CD4-positive, alpha-beta T cell treated with Interleukin-2 at 100 ng/mL for 4 hours (primary cell): ENCODE data around the gene CHRM1.

Experiments used
- DNase-seq: peaks from one replicate; pipeline ENCODE4 v3.0.0-alpha.2; 2020; ENCODE audit warnings: low spot score

CHRM1 gene

DNA sequence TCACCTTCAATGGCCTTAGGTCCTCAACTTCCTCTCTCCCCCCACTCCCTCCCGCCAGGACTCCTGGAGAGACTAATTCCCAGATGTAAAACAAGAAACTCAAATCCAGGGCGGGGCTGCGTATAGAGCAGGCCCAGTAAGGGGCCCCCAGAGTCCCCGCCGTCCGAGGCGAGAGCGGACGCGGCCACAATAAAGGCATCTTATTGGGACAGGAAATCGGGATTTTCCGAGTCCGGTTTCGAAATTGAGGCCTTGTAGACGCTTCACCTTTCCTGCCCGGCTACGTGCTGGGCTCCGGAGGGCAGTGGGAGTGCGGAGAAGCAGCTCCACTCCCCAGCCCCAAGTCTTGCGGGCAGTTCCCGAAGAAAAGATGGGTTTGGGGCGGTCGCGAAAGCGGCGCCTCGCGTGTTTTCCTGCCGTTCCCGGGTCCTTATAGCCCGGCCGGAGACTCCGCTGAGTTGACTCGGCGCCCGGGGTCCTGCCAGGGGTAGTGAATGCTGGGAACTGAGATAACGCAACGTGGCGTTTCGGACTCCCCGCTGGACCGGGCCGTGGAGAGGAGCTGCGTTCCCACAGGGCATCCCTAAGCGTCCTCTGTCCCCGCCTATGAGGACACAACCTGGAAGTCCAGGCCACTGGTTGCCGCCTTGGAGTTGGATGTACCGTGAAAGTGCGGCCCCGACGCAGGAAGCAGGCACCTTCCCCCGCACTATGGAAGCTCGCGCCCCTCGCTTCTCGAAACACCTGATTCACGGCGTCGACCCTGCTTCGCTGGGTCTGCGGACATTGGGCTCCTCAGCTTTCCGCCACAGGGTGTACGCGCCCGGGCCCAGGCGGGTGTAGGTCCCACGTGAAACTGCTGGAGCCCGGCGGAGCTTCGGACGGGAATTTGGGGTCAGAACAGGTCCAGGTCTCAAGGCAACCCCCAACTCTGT lies 4.8 kb upstream of the CHRM1 start:
- DNase-seq = no peak

DNA sequence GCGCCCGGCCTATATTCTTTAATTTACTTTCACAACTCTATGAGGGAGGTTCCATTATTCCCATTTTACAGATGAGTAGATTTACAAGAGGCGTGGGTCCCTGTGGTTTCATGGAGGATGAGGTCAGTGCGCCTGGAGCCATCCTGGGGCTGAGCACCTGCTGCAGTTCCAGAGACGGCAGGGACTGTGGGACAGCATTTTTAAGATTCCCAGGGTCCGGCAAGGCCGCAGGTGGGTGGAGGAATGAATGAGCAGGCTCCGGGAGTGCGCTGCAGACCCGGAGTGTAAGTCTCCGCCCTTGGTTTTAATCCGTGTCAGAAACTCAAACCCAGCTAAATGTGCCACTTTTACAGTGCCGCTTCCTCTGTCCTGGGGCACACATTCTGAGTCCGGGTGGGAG lies 4.1 kb upstream of the CHRM1 start:
- DNase-seq = no peak

DNA sequence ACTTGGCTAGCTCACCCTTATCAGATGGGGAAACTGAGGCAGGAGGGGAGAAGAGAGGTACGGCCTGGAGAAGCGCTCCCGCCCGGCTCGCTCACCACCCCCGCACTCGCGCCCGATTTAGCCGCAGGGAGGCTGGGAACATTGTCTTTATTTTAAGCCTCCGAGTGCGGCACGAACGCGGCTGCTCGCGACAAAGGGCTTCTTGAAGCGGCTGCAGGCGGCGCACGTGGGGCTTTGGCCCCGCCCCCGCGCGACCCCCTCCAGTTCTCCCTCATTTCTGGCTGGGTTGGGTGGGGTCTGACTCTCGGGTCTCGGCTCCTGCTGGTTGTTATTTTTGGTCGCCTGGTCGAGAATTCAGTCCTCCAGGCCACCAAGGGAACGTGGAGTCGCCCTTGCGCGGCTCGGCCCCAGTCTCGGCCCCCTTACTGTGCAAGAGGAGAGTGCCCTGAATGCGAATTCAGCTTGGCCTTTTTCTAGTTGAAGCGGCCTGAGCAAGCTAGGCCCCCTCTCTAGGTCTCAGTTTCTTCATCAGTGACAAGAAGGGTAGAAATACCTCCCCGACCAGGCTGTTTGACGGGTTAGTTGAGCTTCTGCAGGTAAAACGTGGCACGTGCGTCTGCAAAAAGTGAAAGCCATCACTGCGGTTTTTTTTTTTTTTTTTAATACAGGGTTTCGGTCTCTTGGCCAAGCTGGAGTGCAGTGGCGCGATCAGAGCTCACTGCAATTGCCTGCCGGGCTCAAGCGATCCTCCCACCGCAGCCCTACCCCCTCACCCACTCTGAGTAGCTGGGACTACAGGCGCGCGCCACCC lies 2.6 kb upstream of the CHRM1 start:
- no peak for DNase-seq

DNA sequence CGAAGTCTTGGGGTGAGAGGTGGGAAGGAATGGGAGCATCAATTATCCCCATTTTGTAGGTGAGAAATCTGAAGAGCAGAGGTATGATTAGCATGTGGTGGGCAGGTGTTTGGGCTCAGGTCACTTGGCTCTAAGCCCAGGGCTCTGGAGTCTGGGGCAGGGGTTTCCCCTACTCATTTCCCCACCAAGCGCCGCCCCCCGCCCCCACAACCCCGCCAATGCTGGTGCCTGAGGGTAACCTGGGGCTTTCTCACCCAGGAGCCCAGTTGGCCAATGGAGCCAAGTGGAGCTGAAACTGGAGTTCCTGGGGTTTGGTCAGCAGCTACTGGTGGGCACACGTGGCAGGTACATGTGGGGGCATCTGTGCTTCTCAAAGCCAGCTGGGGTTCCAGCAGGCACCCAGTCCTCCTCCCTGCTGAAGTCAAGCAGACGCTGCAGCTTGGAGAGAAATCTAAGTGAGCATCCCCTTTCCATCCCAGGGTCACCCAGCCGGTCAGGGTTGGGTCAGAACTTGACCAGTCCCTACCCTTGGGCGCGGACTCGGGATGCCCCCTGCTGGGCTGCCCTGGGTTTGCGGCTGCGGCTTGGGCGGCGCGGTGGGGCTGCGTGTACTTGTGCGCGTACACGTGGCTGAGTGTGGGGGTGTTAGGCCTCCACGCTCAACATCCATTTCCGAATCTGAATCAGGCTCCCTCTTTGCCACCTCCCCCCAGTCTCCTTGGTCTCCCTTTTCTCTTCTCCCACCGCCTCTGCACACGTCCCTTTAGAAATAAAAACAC lies 1.7 kb upstream of the CHRM1 start:
- DNase-seq = no peak

DNA sequence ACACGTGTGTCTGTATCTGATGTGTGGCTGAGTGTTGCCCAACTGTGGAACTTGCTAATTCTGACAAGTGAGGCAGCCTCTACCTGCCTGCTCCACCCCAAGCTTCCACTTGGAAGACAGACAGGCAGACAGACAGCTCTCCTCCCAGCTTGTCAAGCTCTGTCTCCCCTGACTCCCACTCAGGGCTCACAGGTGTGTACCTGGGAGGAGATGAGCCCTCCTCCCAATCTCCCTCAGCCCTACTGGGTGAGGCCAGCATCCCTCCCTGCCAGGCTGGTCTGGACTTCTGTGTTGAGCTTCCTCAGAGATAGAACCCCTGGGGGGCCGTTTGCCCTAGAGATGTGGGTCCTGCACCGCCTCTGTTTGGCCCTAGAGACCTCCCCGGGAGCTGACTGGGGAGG lies 1.0 kb upstream of the CHRM1 start:
- DNase-seq = no peak

DNA sequence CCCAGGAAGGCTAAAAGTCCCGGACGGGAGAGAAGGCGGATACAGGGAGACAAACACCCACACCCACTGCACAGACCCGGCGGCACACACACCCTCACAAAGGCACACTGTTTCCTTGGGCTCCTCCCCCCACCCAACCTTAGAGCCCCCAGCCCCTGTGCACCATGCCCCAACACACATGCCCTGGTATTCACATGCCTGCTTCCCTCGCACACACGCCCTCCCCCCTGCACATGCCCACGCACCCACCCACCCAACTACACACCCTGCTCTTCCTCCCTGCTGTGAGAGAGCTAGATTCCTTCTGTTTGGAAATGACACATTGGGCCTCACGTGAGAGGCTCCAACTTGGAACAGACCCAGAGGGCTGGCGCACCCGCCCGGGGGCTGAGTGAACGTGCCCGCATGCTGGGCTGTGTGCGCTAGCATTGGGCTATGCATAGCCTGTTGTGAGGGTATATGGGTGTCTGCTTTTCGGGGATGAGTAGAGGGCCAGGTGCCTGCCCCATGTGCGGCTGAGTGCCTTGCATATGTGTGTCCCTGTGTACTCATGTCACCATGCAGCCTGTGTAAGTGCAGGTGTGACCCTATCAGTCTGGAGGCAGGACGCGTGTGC lies 518 bp upstream of the CHRM1 start:
- DNase-seq = no peak

DNA sequence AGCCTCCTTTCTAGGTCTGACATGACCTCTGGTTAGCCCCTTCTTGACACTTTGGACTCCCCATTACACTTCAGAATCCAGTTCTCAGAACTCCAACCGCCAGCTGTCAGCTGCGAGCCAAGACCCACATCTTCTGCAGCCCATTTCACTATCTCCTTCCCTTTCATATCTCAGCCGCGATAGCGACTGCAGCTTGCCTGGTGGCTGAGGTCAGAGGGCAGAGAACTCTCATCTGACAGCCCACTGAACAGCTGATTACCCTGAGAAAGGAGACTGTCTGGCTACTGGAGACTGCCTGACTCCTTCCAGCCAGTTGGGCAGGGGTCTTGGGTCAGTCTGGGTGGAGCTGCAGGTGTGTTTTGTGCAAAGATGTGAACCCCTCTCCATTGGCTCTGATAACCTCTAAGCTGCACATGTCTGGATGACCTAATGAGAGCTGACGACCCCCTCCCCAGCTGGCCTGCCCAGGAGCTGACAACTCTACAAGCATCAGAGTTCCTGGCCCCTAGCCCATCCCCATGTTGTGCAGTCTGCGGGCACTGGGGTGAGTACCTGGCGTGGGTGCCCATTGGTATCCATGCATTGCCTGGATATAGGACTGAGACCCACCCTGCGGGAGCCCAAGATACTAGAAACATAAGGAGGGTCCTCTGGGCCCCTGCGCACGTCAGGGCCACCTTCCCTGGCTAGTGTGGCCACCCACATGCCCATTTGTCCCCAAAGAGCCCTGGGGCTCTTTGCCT lies 1.1 kb downstream of the CHRM1 start:
- no peak for DNase-seq

DNA sequence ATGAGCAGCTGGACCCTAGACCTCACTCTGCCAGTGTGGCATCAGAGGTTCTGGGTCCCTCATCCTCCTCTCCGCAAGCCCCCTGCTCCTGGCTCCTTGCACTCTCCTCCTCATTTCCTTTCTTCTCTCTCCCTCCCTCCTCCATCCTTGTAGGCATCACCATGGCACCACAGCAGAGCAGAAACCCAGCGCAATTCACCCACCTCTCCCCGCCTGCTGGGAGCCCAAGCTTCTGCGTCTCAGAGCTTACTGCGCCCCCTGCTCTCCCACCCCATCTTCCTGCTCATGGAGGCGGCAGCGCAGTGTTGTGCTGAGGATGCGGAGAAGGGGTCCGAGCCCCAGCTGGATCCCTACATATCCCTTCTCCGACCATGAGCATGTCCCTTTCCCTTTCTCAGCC lies 1.7 kb downstream of the CHRM1 start:
- DNase-seq = no peak

DNA sequence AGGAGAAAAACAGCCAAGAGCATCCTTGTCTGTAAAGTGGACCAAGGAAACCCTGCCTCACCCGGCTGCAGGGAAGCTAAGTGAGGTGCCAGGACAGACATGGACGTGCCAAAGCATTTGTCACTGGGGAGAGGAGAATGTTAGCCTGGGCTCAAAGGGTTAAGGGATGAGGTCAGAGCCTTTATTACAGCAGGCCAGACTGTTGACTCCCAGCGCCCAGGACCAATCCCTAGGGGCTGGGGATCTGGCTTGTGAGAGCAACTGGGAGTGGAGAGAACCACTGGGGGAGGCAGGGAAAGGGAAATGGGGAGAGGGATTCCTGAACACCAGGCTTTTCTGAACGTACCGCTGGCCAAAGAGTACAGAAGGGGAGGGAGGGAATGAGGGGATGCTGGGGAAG lies 2.6 kb downstream of the CHRM1 start:
- DNase-seq = no peak

DNA sequence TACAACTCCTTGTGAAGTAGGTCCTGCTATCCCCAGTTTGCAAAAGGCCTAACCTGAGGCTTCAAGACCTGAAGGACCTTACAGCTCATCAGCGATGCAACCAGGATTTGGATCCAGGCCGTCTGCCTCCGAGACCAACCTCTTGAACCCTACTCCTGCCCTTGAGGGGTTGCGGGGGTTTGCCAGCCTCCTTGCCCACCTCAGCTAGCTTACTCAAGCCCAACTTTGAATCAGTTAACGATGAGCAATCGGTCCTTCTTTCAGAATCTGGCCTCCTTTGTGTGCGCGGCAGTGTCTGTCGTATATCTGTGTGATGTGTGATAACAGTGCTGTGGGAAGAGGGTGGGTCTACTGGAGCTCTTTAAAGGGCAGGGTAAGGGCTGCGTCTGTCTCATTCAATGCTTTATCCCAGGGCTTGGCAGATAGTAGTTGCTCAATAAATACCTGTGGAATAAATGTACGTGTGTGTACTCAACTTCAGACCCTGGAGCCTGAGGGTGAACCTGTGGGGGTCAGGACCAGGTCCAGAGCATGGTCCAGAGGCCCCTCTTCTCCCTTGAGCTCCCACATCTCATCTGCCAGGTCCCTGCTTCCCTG lies 3.2 kb downstream of the CHRM1 start:
- no peak for DNase-seq

DNA sequence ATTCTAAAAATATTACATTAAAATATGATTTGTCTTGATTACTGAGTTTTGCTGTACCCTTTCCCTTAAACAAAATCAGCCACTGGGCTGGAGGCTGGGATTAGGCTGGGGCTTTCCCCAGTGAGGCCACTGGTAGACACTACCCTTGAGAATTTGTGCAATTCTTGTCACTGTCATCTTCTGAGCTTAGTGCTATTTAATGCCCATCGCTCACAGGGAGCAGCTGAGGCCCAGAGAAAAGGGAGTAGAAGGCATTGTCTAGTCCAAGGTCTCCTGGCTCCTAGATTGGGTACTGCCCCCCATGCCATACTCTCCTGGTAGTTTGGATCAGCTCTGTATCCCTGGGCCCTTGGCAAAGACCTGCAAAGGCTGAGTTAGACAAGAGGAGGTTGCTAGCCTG lies 6.7 kb downstream of the CHRM1 start:
- DNase-seq = no peak

DNA sequence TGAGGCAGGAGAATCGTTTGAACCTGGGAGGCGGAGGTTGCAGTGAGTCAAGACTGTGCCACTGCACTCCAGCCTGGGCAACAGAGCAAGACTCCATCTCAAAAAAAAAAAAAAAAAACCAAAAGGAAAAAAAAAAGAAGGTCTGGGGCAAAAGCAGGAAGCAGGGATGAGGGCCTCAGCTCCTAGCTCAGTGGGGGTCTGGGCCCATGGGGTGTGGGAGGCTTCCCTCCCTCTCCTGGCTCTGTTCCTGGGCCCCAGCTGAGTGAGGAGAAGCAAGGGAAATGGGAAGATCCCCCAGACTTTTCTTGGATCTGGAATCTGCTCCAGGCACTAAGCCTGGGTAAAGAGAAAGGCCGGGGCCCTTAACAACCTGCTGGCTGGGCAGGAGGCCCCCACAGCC lies 8.9 kb downstream of the CHRM1 start:
- no peak for DNase-seq

DNA sequence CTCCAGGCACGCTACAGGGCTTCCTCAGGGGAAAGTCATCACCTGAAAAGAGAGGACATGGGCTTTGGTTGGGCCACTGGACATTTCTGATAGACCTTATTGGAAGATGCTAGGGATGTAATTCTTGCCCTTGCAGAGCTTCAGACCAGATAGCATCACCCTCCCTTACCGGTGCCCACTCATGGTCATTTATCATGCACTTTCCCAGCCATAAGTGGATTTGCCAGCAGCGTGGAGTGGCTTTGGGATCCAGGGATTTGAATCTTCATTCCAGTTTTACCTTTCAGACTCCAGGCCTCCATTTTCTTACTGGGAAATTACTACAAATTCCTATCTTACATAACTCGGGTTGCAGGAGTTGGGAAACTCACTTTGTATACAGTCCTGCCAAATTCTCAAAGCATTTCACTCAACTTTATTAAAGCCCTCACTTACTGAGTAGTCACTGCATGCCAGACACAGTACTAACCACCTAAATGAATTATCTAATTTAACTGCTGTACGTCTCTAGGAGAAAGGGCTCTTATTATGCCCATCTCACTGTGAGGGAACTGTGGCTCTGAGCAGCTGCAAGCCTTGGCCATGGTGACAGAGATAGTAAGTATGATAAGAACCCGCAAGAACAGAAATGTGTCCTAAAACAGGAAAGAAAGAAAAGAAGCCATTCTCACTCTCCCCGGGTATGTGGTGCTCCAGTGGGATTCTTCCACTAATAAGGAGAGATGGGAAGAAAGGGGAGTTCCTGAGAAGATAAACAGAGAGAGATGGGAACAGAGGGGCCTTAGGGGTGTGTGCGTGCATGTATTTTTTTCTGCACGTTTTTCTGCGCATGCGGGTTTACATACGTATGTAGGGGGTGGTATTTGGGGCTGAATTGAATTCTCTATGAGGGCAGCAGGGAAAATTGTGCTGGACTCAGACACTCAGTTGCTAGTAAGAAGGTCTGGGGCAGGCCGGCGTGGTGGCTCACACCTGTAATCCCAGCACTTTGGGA lies 9.7 kb downstream of the CHRM1 start:
- no peak for DNase-seq

DNA sequence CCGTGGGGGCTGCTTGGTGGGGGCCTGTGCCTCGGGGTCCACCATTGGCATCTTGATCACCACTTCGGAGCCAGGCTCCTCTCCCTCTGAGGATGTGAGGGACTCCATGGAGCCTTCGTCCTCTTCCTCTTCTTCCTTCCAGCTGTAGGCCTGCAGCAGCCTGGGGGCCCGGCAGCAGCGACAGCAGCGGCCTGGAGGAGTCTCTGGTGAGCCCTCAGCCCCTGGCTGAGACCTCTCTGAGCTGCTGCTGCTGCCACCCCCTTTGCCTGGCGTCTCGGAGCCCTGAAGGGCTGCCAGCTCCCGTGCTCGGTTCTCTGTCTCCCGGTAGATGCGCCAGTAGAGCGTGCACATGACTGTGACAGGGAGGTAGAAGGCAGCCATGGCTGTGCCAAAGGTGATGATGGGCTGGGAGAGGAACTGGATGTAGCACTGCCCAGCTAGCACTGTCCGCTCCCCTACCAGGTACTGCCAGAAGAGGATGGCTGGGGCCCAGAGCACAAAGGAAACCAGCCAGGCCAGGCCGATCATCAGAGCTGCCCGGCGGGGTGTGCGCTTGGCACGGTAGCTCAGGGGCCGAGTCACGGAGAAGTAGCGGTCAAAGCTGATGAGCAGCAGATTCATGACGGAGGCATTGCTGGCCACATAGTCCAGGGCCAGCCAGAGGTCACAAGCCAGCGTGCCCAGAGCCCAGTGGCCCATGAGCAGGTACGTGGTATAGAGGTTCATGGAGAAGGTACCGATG lies 10.9 kb downstream of the CHRM1 start:
- DNase-seq = no peak

DNA sequence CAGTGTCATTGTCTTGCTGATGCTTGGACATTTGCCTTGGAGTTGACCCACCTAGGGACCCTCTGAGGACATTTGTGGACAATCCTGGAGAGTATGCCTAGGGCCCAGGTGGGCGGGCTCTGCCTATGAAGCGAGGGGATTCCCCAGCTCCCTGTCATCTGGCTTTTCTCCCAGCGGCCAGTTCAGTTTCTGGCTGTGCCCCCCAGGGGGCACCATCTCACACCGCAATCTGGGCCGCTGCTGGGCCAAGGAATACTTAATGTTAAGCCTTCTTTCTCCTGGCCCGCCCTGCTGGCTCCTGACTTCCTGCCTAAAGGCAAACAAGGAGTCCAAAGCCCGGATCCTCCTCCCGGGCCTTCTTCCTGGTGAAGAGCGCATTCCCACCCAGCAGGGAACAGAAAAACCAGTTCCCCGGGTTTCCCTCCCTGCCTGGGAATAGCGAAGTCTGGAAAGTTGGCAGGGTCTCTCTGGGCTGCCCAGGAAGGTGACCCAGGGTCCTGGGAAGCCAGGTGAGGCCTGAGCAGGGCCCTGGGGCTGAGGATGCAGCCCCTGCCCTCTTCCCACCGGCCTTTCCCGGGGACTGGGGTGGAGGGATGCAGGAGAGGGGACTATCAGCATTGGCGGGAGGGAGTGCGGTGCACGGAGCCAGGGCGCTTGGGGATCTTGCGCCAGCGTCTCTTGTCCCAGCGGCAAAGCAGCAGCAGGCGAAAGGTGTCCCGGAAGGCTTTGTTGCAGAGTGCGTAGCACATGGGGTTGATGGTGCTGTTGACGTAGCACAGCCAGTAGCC lies 11.9 kb downstream of the CHRM1 start:
- no peak for DNase-seq

DNA sequence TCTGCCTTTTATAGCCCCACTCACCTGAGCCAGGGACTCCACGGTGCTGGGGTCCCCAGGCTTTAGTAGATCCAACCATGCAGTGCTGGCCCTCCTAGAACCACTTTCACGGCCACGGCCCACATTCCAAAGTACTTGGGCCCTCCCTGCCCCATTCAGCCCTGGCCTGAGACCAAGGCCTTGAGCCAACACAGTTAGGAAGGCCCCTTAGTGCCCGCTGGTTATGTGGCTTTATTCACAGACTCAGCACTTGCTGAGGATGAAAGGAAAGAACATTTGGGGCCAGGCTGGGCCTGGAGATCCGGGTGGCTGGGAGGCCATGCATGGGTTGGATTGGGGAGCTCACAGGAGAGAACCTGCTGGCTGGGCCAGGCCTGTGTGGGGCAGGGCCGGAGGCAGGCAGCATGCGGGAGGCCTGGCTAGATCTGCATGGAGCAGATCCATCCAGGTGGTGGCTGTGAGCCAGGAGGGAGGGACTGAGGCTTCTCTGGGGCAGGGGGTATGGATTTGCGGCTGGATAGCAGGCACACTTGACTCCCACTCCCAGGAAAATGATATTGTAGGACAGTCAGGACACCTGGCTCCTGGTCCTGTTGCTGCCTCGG lies 12.6 kb downstream of the CHRM1 start:
- no peak for DNase-seq

DNA sequence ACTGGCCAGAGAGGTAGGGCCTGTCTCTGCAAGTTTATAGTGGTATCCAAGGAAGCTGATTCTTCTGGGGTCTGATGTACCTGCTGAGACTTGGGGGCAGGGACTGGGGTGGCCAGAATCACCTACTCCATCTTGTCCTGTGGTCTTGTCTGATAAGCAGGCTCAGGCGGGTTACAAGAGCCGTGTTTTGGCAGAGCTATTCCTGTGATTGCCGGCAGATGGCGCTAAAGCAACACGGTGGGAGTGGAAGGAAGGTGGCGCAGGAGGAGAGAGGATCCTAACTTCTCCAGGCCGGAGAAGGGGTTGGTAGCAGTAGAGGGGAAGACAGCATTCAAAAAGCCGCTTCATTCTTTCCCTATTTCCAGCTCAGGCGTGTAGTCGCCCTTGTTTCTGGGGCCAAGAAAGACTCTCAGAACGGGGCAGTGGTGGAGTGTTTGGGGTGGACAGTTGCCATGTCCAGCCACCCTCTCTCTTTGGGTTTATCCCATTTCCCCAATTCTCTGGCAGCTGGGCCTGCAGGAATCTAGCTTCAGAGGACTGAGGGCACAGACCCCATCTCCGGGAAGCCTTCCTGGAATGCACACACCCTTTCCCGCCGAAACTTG lies 15.1 kb downstream of the CHRM1 start:
- peak; percentile 79 for DNase-seq
